Central memory CD4-positive, alpha-beta T cell (primary cell): Measurements from ENCODE around the gene CNNM4.
A peak's percentile ranks its signal among the peaks of the same experiment; 100 is the strongest.

Experiments
- DNase-seq: peaks from one replicate; pipeline ENCODE4 v3.0.0; 2022

The CNNM4 gene

GRCh38 chr2:96759548-96759947 lies 1.2 kb upstream of the CNNM4 start:
- no peak for DNase-seq

- DNase-seq = no peak
Observed at GRCh38 chr2:96760986-96761832, 507 bp downstream of the CNNM4 start.

DNA sequence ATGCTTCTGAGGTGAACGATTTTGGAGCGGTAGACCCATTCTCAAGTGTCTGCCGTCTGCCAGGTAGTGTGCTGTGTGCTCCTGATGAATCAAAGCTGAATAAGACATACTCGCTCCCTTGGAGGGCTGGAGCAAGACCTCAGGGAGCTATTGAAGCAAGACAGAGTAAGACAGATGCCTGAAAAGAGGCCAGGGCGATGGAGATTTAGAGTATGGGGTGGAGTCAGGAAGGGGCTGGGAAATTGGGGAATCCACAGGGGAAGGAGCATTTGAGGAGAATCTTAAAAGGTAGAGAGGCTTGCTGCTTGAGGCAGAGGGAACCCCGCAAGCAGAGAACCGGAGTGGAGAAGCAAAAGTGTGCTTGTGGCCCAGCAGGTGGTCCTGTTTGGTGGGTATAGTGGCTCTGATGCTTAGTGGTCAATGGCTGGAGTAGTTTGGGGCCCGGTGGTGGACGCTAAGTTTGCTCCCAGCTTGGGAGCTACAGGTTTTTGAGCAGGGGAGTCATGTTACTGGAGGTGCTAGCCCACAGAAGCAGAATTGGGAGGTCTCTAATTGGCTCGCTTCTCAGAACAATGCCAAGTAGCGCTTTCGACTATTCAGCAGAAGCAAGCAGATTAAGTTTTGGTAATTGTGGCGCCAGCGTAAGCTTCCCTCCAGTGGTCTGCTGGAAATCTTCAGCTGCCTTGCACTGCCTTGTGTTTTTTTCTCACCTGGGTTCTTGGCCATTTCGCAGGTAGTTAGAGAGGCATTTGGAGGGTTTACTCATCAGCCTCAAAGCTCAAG lies 2.0 kb downstream of the CNNM4 start:
- DNase-seq = no peak

GRCh38 chr2:96763511-96764252 lies 3.0 kb downstream of the CNNM4 start:
- DNase-seq = no peak

- no peak for DNase-seq
Observed at GRCh38 chr2:96764253-96764637, 3.5 kb downstream of the CNNM4 start.

DNA sequence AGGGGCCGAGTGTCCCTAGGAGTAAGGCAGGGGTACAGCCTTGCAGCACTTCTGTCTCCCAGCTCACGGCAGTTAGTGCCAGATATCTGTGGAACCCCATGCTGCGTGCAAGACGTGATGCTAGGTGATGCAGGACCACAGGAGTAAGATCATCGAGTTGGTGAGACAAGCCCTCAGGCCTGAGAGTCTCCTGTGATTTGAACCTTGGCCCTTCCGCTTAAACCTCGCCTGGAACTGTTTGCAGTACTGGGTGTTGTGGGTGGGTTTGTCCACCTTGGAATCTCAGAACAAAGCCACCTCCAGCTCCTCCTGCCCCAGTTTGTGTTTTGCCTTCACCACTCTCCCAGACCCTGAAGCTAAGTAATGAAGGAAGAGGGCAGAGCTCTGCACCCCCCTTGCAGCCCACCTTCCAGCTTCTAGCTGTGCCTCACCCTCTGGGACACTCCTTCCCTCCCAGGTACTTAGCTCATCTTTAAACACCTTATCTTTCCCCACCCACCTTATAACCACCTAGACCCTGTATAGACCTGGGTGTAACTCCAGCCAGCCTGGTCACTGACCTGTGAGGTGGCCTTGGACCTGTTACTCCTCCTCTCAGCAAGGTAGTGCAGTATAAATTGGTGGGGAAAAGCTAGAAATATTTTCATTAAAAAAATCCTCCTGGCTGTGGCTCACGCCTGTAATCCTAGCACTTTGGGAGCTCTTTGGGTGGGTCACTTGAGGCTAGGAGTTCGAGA lies 6.6 kb downstream of the CNNM4 start:
- DNase-seq = no peak

- DNase-seq = no peak
Observed at GRCh38 chr2:96768083-96768561, 7.4 kb downstream of the CNNM4 start.

DNA sequence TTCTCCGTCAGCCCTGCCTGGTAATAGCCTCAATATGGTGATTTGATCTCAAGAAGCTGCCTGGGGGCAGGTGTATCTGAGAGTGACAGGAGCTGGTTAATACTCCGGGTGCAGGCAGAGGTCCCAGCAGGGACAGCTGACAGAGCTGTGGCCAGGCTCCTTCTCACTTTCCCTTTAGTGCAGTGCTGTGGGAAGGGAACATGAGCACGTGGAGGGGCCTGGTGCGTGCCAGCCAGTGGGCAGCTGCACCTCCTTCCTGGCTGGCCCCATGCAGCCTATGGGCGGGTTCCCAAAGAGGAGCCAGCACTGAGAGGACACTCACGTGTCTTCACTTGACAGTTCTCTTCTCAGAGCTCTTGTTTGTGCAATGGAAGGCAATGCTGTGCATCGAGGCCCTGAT lies 9.1 kb downstream of the CNNM4 start:
- DNase-seq = no peak

GRCh38 chr2:96770442-96771202 lies 9.9 kb downstream of the CNNM4 start:
- DNase-seq = no peak

- DNase-seq = no peak
Observed at GRCh38 chr2:96771796-96772618, 11.3 kb downstream of the CNNM4 start.

GRCh38 chr2:96772903-96773671 lies 12.4 kb downstream of the CNNM4 start:
- no peak for DNase-seq

GRCh38 chr2:96773922-96774321 lies 13.2 kb downstream of the CNNM4 start:
- DNase-seq = peak; percentile 59

DNA sequence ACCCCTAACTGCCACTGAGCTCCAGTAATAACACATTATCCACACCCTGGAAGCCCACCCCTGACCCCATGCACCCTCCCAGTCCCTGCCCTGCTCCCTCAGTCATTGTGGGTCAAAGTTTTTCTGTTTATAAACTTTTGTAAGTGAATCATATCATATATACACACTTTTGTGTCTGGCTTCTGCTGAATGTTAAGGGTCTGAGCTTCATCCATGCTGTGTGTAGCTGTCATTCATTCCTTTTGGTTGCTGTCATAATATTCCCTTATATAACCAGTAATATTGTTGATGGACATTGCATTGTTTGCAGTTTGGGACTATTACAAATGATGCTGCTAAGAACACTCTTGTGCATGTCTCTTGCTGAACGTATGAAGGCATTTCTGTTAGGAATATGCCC lies 14.5 kb downstream of the CNNM4 start:
- DNase-seq = no peak

- no peak for DNase-seq
Observed at GRCh38 chr2:96783388-96783787, 22.7 kb downstream of the CNNM4 start.

GRCh38 chr2:96787411-96787810 lies 26.7 kb downstream of the CNNM4 start:
- DNase-seq = no peak

GRCh38 chr2:96788442-96789244 lies 27.9 kb downstream of the CNNM4 start:
- no peak for DNase-seq

DNA sequence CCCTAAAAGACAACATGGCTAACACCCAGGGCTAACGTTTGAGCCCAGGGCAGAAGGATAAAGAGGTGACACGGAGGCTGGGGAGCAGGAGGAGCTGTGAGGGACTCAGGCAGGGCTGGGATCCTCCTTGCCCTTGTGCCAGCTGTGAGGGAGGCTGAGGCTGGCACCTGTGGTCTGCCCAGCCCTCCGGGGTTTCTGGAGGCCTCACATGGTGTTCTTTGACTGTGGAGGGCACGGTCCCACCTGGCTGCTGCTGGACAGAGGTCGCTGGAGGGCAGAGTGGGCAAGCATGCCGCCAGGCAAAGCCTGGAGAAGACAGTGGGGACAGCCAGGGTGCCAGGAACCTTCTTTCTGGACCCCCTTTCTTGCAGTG lies 28.5 kb downstream of the CNNM4 start:
- DNase-seq = no peak

- no peak for DNase-seq
Observed at GRCh38 chr2:96792772-96793749, 32.4 kb downstream of the CNNM4 start.
